Measurements from ENCODE around the gene ZNF467. TPM values are rescaled to one million over a fixed set of nuclear protein-coding genes. Genes with fewer than 3 reads are reported as not detected.

The ZNF467 gene
- total and polyA plus RNA-seq, 2 of the 8 experiments (the other 6 are each of a cell fraction or from before 2014, with no cell fraction given): 0.50 to 0.51 TPM

DNA sequence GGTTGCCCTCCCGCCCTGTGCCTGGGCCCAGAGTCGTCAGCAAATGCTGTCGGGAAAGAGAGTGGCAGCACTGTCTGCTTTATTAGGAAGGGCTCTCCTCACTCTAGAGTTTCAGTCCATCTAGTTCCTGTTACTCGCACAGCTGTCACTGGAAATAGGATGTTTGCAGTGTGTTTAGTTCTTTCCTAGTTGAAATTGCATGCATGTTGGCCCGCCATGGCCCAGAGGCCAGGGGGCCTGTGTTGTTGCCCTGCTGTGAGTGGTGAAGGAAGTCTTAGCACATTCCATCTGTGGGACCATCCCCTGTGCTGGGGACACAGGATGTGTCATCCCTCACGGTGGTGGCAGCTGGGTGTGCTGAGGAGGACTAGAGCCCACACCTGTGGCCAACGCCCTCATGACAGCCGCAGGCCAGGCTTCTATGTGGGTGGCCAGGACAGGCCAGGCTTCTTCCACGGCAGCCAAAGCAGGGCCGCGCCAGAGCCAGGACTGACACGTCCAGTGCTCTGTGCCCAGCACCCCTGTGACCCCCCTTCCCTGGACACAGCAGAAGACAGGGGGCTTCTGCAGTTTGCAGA is 45.4 kb downstream of the ZNF467 start:
- H3K79me1 ChIP-seq (ENCODE audit: low read depth, low read length): no peaks in the 10 kb centered on the region
- no peak overlapping the region for H2BK120ac ChIP-seq (replicated peaks; ENCODE audit: low read depth, low read length)
- WGBS, 2 experiments (ENCODE audit: extremely low coverage in 1 of 2, insufficient coverage in 1 of 2, insufficient read length in 1 of 2, insufficient replicate concordance in 2 of 2, low coverage in 1 of 2, low lambda C conversion rate in 2 of 2, missing lambda C conversion rate in 1 of 2): 85% methylated on average over 12 of the region's 12 CpGs; no CpG with 5 or more reads in 1 of the 2 experiments
- H3K4ac ChIP-seq (replicated peaks; ENCODE audit: insufficient read length, low read depth, low read length): no peak overlapping the region
- H2AK5ac ChIP-seq (ENCODE audit: low read depth, low read length): no peak overlapping the region
- no peak overlapping the region for H4K8ac ChIP-seq (ENCODE audit: extremely low read depth, insufficient read depth, low read length)
- no peak overlapping the region for H2BK20ac ChIP-seq (ENCODE audit: low read length)
- H3K4me3 ChIP-seq (ENCODE audit: extremely low read depth in 1 of 4, insufficient read depth in 2 of 4, low read depth in 3 of 4, low read length in 4 of 4): no peak overlapping the region
- no peak overlapping the region for H3K23ac ChIP-seq (ENCODE audit: insufficient read length)
- no peak overlapping the region for H3K27ac ChIP-seq (ENCODE audit: low read depth, low read length)
- no peak overlapping the region for H4K5ac ChIP-seq (ENCODE audit: insufficient read length, low read depth, low read length)
- no peak overlapping the region for H2BK15ac ChIP-seq (ENCODE audit: low read length)
- no peak overlapping the region for H2BK12ac ChIP-seq (ENCODE audit: low read depth, low read length)
- no peaks in the 10 kb centered on the region for H3K23me2 ChIP-seq (ENCODE audit: low read depth, low read length)
- H2BK5ac ChIP-seq (ENCODE audit: low read depth, low read length): no peak overlapping the region
- H3K14ac ChIP-seq (ENCODE audit: insufficient read length): no peak overlapping the region
- H4K20me1 ChIP-seq (replicated peaks in 1 of 2; ENCODE audit: control insufficient read depth in 1 of 2, insufficient read depth in 2 of 2, low read length in 2 of 2): peaks cover 0 to 9% of the 10 kb centered on the region in 2 experiments
- ChIA-PET CTCF (ENCODE audit: partially characterized antibody) (interaction anchor here (1.1 to 2.0 kb wide), 5 partner anchors 13 to 134 kb away, joined by 3 to 6 read pairs (median 3); no protein-coding TSS in a partner anchor), POLR2A (ENCODE audit: partially characterized antibody) (interaction anchor here (0.8 to 1.3 kb wide), 3 partner anchors 9 to 13 kb away, joined by 3 to 5 read pairs (median 3); a partner anchor contains a TSS)
- H2AFZ ChIP-seq (ENCODE audit: low read length): no peak overlapping the region
- H3K56ac ChIP-seq (replicated peaks; ENCODE audit: insufficient read length, low read depth, low read length): no peak overlapping the region
- H3K9me3 ChIP-seq (ENCODE audit: insufficient read depth in 2 of 2, low read depth in 1 of 2, low read length in 1 of 2): no peaks in the 10 kb centered on the region
- H3K9ac ChIP-seq (replicated peaks in 1 of 4; ENCODE audit: extremely low read depth in 1 of 4, low read depth in 3 of 4, low read length in 3 of 4): no peak overlapping the region
- H3K18ac ChIP-seq (ENCODE audit: extremely low read depth, low read length): no peak overlapping the region
- no peak overlapping the region for H3K4me2 ChIP-seq (ENCODE audit: insufficient read depth in 1 of 2, low read depth in 2 of 2, low read length in 2 of 2)
- DNase-seq (ENCODE audit: low read depth in 1 of 2, low spot score in 2 of 2) (no peak), FAIRE-seq (no peak)
- no peaks in the 10 kb centered on the region for H3K27me3 ChIP-seq (replicated peaks in 1 of 4; ENCODE audit: control insufficient read depth in 3 of 4, extremely low read depth in 1 of 4, insufficient read depth in 3 of 4, low read length in 3 of 4)
- H3K4me1 ChIP-seq (replicated peaks in 1 of 4; ENCODE audit: control insufficient read depth in 3 of 4, insufficient read depth in 4 of 4, low read length in 3 of 4): no peaks in the 10 kb centered on the region
- peaks cover 3 to 17% (median 9%) of the 10 kb centered on the region in 4 experiments; a peak in 6 of 8 replicates for H3K36me3 ChIP-seq (ENCODE audit: control insufficient read depth in 2 of 4, insufficient read depth in 4 of 4, low read length in 3 of 4)
- no peaks in the 10 kb centered on the region for H3K79me2 ChIP-seq (ENCODE audit: control insufficient read depth in 1 of 2, insufficient read depth in 2 of 2, low read length in 2 of 2)
- no peak overlapping the region for H4K91ac ChIP-seq (replicated peaks; ENCODE audit: insufficient read length, low read length)
- TF ChIP-seq POLR2AphosphoS5 (IDR thresholded peaks at IDR 0.05; ENCODE audit: low read depth, low read length) (no peak), SP4 (IDR thresholded peaks at IDR 0.05; ENCODE audit: low read length) (no peak), POLR2A (IDR thresholded peaks at IDR 0.05; ENCODE audit: control extremely low read depth in 1 of 2, low read depth in 2 of 2, low read length in 2 of 2) (no peak), TAF7 (optimal IDR thresholded peaks at IDR 0.05; ENCODE audit: borderline replicate concordance, low read depth, low read length) (no peak), KDM5A (IDR thresholded peaks at IDR 0.05; ENCODE audit: low read length) (no peak), CHD1 (IDR thresholded peaks at IDR 0.05; ENCODE audit: low read depth, low read length) (no peak), ZNF274 (IDR thresholded peaks at IDR 0.05; ENCODE audit: borderline replicate concordance, extremely low read depth, low read length) (no peak), BCL11A (IDR thresholded peaks at IDR 0.05; ENCODE audit: low read depth in 2 of 2, low read length in 2 of 2) (no peak), CBX8 (IDR thresholded peaks at IDR 0.05; ENCODE audit: borderline replicate concordance, low read depth, low read length) (no peak), JUND (IDR thresholded peaks at IDR 0.05; ENCODE audit: low read length) (no peak), EZH2 (IDR thresholded peaks at IDR 0.05; ENCODE audit: low read depth, low read length, severe bottlenecking) (no peak), SAP30 (IDR thresholded peaks at IDR 0.05; ENCODE audit: insufficient read depth, insufficient replicate concordance, low read length) (no peak), RNF2 (IDR thresholded peaks at IDR 0.05; ENCODE audit: borderline replicate concordance, low read depth, low read length, missing control alignments, poor library complexity, severe bottlenecking) (no peak), NRF1 (IDR thresholded peaks at IDR 0.05; ENCODE audit: low read depth, low read length) (no peak)

Data from H1 (cell line).